H1 (cell line): Measurements from ENCODE around the gene SLCO4A1. TPM values are rescaled to one million over a fixed set of nuclear protein-coding genes. Genes with fewer than 3 reads are reported as not detected.

Experiments
- CTCF ChIA-PET: fragments of 300-600 bp; sonication (Branson Sonifier 250); formaldehyde crosslinking; loops from one replicate; lab custom pipeline; 2021; ENCODE audit not compliant: partially characterized antibody; lab: Charles Lee
- POLR2A ChIA-PET: fragments of 300-600 bp; sonication (Branson Sonifier 250); formaldehyde crosslinking; loops from one replicate; lab custom pipeline; 2021; ENCODE audit warnings: inconsistent platforms; ENCODE audit not compliant: partially characterized antibody; lab: Charles Lee
- DNase-seq, 2 experiments: peaks; one replicate each; pipeline versions ENCODE4 v3.0.0 to v3.0.0-alpha.2; 2010 to 2022; ENCODE audit warnings: low spot score in 2 of 2, low read depth in 1 of 2, mixed read lengths in 1 of 2
- FAIRE-seq: peaks from 2 replicates; lab custom pipeline; 2011; peaks lifted over from hg19 to GRCh38; lab: Jason Lieb, UNC
- H2AFZ ChIP-seq: 2 replicates; pipeline ENCODE4 v1.8.1; 2012; ENCODE audit warnings: low read length, inconsistent platforms
- H2AK5ac ChIP-seq: 2 replicates; pipeline ENCODE4 v1.6.1; 2013; ENCODE audit warnings: low read depth, low read length
- H2BK120ac ChIP-seq: replicated peaks from 2 replicates; pipeline ENCODE3; 2013; ENCODE audit warnings: low read depth, low read length, inconsistent platforms
- H2BK12ac ChIP-seq: 2 replicates; pipeline ENCODE4 v1.6.1; 2013; ENCODE audit warnings: low read depth, low read length
- H2BK15ac ChIP-seq: 2 replicates; pipeline ENCODE4 v1.6.1; 2013; ENCODE audit warnings: low read length
- H2BK20ac ChIP-seq: 2 replicates; pipeline ENCODE4 v1.6.1; 2013; ENCODE audit warnings: low read length
- H2BK5ac ChIP-seq: 2 replicates; pipeline ENCODE4 v1.6.1; 2013; ENCODE audit warnings: low read depth, low read length
- H3K14ac ChIP-seq: 2 replicates; pipeline ENCODE4 v1.6.1; 2013; ENCODE audit warnings: inconsistent platforms; ENCODE audit not compliant: insufficient read length
- H3K18ac ChIP-seq: 2 replicates; pipeline ENCODE4 v1.6.1; 2013; ENCODE audit warnings: low read length; ENCODE audit errors: extremely low read depth
- H3K23ac ChIP-seq: 2 replicates; pipeline ENCODE4 v1.6.1; 2013; ENCODE audit warnings: inconsistent platforms; ENCODE audit not compliant: insufficient read length
- H3K23me2 ChIP-seq: 2 replicates; pipeline ENCODE4 v1.6.1; 2013; ENCODE audit warnings: low read depth, low read length
- H3K27ac ChIP-seq: 2 replicates; pipeline ENCODE4 v1.6.1; 2011; ENCODE audit warnings: low read depth, low read length, inconsistent platforms
- H3K27me3 ChIP-seq, 4 experiments: replicated peaks in 1 of 4; 1 replicate in 1 of 4; 2 replicates in 3 of 4; pipeline versions ENCODE4 v1.6.1 to v1.8.1; 2011 to 2013; ENCODE audit warnings: low read length in 3 of 4, mild to moderate bottlenecking in 3 of 4, inconsistent platforms in 2 of 4, mixed read lengths in 2 of 4, moderate library complexity in 1 of 4; ENCODE audit not compliant: control insufficient read depth in 3 of 4, insufficient read depth in 3 of 4; ENCODE audit errors: extremely low read depth in 1 of 4
- H3K36me3 ChIP-seq, 4 experiments: 2 replicates each; pipeline versions ENCODE4 v1.6.1 to v1.8.1; 2011 to 2013; ENCODE audit warnings: mild to moderate bottlenecking in 4 of 4, low read length in 3 of 4, moderate library complexity in 2 of 4, control low read depth in 1 of 4, inconsistent platforms in 1 of 4; ENCODE audit not compliant: insufficient read depth in 4 of 4, control insufficient read depth in 2 of 4
- H3K4ac ChIP-seq: replicated peaks from 2 replicates; pipeline ENCODE3; 2013; ENCODE audit warnings: low read length, low read depth, mixed read lengths, inconsistent platforms; ENCODE audit not compliant: insufficient read length
- H3K4me1 ChIP-seq, 4 experiments: replicated peaks in 1 of 4; 1 replicate in 1 of 4; 2 replicates in 3 of 4; pipeline versions ENCODE4 v1.6.1 to v1.8.1; 2011 to 2013; ENCODE audit warnings: low read length in 3 of 4, inconsistent platforms in 2 of 4, mixed read lengths in 1 of 4; ENCODE audit not compliant: insufficient read depth in 4 of 4, control insufficient read depth in 3 of 4
- H3K4me2 ChIP-seq, 2 experiments: 2 replicates each; pipeline versions ENCODE4 v1.6.1 to v1.8.1; 2011 to 2013; ENCODE audit warnings: low read depth in 2 of 2, low read length in 2 of 2, control low read depth in 1 of 2, inconsistent platforms in 1 of 2, mild to moderate bottlenecking in 1 of 2; ENCODE audit not compliant: insufficient read depth in 1 of 2
- H3K4me3 ChIP-seq, 4 experiments: fragments of 200-600, 300-600 bp in 1 of 4; sonication (generic), shearing (Covaris generic), sonication (Bioruptor Twin) in 1 of 4; 2 replicates each; pipeline versions ENCODE4 v1.5.1 to v1.8.1; 2011 to 2016; ENCODE audit warnings: low read length in 4 of 4, low read depth in 3 of 4, control low read depth in 2 of 4, inconsistent platforms in 2 of 4, mild to moderate bottlenecking in 2 of 4, mixed read lengths in 1 of 4, moderate library complexity in 1 of 4; ENCODE audit not compliant: insufficient read depth in 2 of 4; ENCODE audit errors: extremely low read depth in 1 of 4
- H3K56ac ChIP-seq: replicated peaks from 2 replicates; pipeline ENCODE3; 2013; ENCODE audit warnings: low read depth, mild to moderate bottlenecking, mixed read lengths, low read length, inconsistent platforms; ENCODE audit not compliant: insufficient read length
- H3K79me1 ChIP-seq: 2 replicates; pipeline ENCODE4 v1.6.1; 2013; ENCODE audit warnings: low read depth, low read length, control low read depth
- H3K79me2 ChIP-seq, 2 experiments: 2 replicates each; pipeline versions ENCODE4 v1.6.1 to v1.8.1; 2012 to 2013; ENCODE audit warnings: low read length in 2 of 2, mild to moderate bottlenecking in 2 of 2, inconsistent platforms in 1 of 2; ENCODE audit not compliant: insufficient read depth in 2 of 2, control insufficient read depth in 1 of 2
- H3K9ac ChIP-seq, 4 experiments: replicated peaks in 1 of 4; 1 replicate in 1 of 4; 2 replicates in 3 of 4; pipeline versions ENCODE4 v1.6.1 to v1.8.1; 2011 to 2013; ENCODE audit warnings: low read depth in 3 of 4, low read length in 3 of 4, control low read depth in 2 of 4, mild to moderate bottlenecking in 2 of 4, moderate library complexity in 2 of 4, inconsistent platforms in 1 of 4; ENCODE audit errors: extremely low read depth in 1 of 4
- H3K9me3 ChIP-seq, 2 experiments: 2 replicates each; pipeline versions ENCODE4 v1.6.1 to v1.8.1; 2012 to 2013; ENCODE audit warnings: mild to moderate bottlenecking in 2 of 2, moderate library complexity in 2 of 2, control low read depth in 1 of 2, inconsistent platforms in 1 of 2, low read depth in 1 of 2, low read length in 1 of 2, mixed read lengths in 1 of 2; ENCODE audit not compliant: insufficient read depth in 2 of 2
- H4K20me1 ChIP-seq, 2 experiments: replicated peaks in 1 of 2; 2 replicates each; pipeline versions ENCODE3 to v1.8.1; 2011 to 2013; ENCODE audit warnings: inconsistent platforms in 2 of 2, low read length in 2 of 2, mild to moderate bottlenecking in 1 of 2; ENCODE audit not compliant: insufficient read depth in 2 of 2, control insufficient read depth in 1 of 2
- H4K5ac ChIP-seq: 2 replicates; pipeline ENCODE4 v1.6.1; 2013; ENCODE audit warnings: low read length, low read depth, mixed read lengths, inconsistent platforms; ENCODE audit not compliant: insufficient read length
- H4K8ac ChIP-seq: 2 replicates; pipeline ENCODE4 v1.8.0; 2013; ENCODE audit warnings: mild to moderate bottlenecking, moderate library complexity, low read length, inconsistent platforms; ENCODE audit not compliant: insufficient read depth; ENCODE audit errors: extremely low read depth
- H4K91ac ChIP-seq: replicated peaks from 2 replicates; pipeline ENCODE3; 2013; ENCODE audit warnings: low read length, mixed read lengths, inconsistent platforms; ENCODE audit not compliant: insufficient read length
- EGR1 ChIP-seq: IDR thresholded peaks from 2 replicates; pipeline ENCODE4 v1.6.1; 2011; ENCODE audit warnings: low read depth, low read length, borderline replicate concordance
- HDAC6 ChIP-seq: IDR thresholded peaks from one replicate; pipeline ENCODE4 v1.7.1; 2012; ENCODE audit warnings: low read depth, mild to moderate bottlenecking, inconsistent platforms, low read length, moderate library complexity
- KDM4A ChIP-seq: IDR thresholded peaks from one replicate; pipeline ENCODE4 v1.7.1; 2012; ENCODE audit warnings: low read depth, mild to moderate bottlenecking, moderate library complexity, low read length, inconsistent platforms; ENCODE audit not compliant: severe bottlenecking
- MAFK ChIP-seq: IDR thresholded peaks from 2 replicates; pipeline ENCODE4 v1.6.1; 2012; ENCODE audit warnings: low read depth, mild to moderate bottlenecking, improper control_type of control experiment, low read length
- NANOG ChIP-seq: IDR thresholded peaks from 2 replicates; pipeline ENCODE4 v1.6.1; 2011; ENCODE audit warnings: low read length, low read depth, mild to moderate bottlenecking, inconsistent platforms; ENCODE audit not compliant: insufficient read depth, poor library complexity, severe bottlenecking
- NRF1 ChIP-seq: IDR thresholded peaks from 2 replicates; pipeline ENCODE4 v1.6.1; 2011; ENCODE audit warnings: mild to moderate bottlenecking, low read depth, low read length, improper control_type of control experiment
- POU5F1 ChIP-seq: IDR thresholded peaks from 2 replicates; pipeline ENCODE4 v1.6.1; 2011; ENCODE audit warnings: low read depth, mild to moderate bottlenecking, low read length, moderate library complexity
- RAD21 ChIP-seq, 2 experiments: IDR thresholded peaks in 1 of 2; conservative IDR thresholded peaks in 1 of 2; 2 replicates each; pipeline ENCODE4 v1.6.1; 2011; ENCODE audit warnings: low read depth in 2 of 2, low read length in 2 of 2, improper control_type of control experiment in 1 of 2, inconsistent platforms in 1 of 2, mild to moderate bottlenecking in 1 of 2, moderate library complexity in 1 of 2
- RNF2 ChIP-seq: fragments of 200-900, 300-1000 bp; sonication (generic); IDR thresholded peaks from 2 replicates; pipeline ENCODE4 v1.7.1; 2016; ENCODE audit warnings: borderline replicate concordance, low read depth, mild to moderate bottlenecking, antibody characterized with exemption, low read length; ENCODE audit not compliant: poor library complexity, severe bottlenecking; ENCODE audit errors: missing control alignments
- SIX5 ChIP-seq: IDR thresholded peaks from 2 replicates; pipeline ENCODE4 v1.6.1; 2011; ENCODE audit warnings: mild to moderate bottlenecking, low read depth, low read length
- SP1 ChIP-seq: IDR thresholded peaks from 2 replicates; pipeline ENCODE4 v1.6.1; 2011; ENCODE audit warnings: low read depth, low read length
- SRF ChIP-seq: IDR thresholded peaks from 2 replicates; pipeline ENCODE4 v1.6.1; 2011; ENCODE audit warnings: mild to moderate bottlenecking, low read depth, low read length, moderate library complexity
- TEAD4 ChIP-seq: IDR thresholded peaks from 2 replicates; pipeline ENCODE4 v1.6.1; 2012; ENCODE audit warnings: low read depth, low read length, inconsistent platforms, mixed read lengths
- WGBS, 2 experiments: shearing (Covaris generic) in 1 of 2; methylation state at CpG; one replicate each; pipeline versions ENCODE4 v1.1.6 to v1.1.7; 2013 to 2015; ENCODE audit warnings: low lambda C conversion rate in 2 of 2, mixed read lengths in 2 of 2, inconsistent platforms in 1 of 2, low coverage in 1 of 2, missing lambda C conversion rate in 1 of 2; ENCODE audit not compliant: insufficient replicate concordance in 2 of 2, insufficient coverage in 1 of 2, insufficient read length in 1 of 2; ENCODE audit errors: extremely low coverage in 1 of 2, missing lambda C conversion rate in 1 of 2; 5-methylcytosine and 5-hydroxymethylcytosine counted together
- polyA plus RNA-seq, 7 experiments: library from polyadenylated mRNA; depleted of rRNA in 3 of 7; stranded (reverse) in 5 of 7; unstranded in 2 of 7; fragments of >200 nt in 5 of 7; fragments of 200-250 nt in 2 of 7; gene quantifications; 1 replicate in 5 of 7; 2 replicates in 1 of 7; 4 replicates in 1 of 7; pipeline versions ENCODE4 v1.2.1 to v1.2.3, GENCODE V29; 2011 to 2013; ENCODE audit warnings: missing spikeins in 2 of 7, mixed read lengths in 2 of 7
- total RNA-seq: library from RNA; stranded (reverse); fragmentation: NEBNext Ultra II Directional; extraction: Animal tissue kit (Norgen Biotek cat#: 25700); gene quantifications from 2 replicates; pipeline ENCODE4 v1.2.1, GENCODE V29; 2021

Gene SLCO4A1
- total and polyA plus RNA-seq, 2 of the 8 experiments (the other 6 are each of a cell fraction or from before 2014, with no cell fraction given) = 10.5 to 18.5 TPM

DNA sequence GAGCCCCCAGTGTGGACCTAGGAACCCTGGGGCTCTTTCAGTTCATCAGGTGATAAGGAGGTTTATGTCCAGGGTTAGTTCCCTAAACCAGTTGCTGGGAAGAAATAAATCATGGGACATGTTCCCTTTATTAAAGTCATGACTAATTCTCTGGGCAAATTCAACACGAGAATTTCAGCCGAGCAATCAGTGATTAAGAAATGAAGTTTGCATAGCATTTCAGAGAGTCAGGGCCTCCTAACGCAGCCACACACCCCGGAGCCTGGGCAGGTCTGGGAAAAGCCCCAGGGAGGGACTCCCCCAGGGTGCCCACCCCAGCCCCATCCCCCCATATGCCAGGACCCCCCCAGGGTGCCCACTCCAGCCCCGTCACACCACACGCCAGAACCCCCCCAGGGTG lies 20.1 kb downstream of the SLCO4A1 start:
- Histone ChIP-seq H2BK5ac (no peak overlapping the region), H4K91ac (no peak overlapping the region), H3K9ac (no peak overlapping the region), H2BK12ac (no peak overlapping the region), H3K27me3 (no peaks in the 10 kb centered on the region; a peak in 1 of 7 replicates), H3K27ac (no peak overlapping the region), H2BK15ac (no peak overlapping the region), H4K8ac (no peak overlapping the region), H3K36me3 (no peaks in the 10 kb centered on the region), H3K56ac (no peak overlapping the region), H2BK20ac (no peak overlapping the region), H3K79me2 (no peaks in the 10 kb centered on the region), H3K4me2 (no peak overlapping the region), H3K79me1 (no peaks in the 10 kb centered on the region; the same call in 1 of the 2 replicates), H3K4ac (no peak overlapping the region), H3K4me1 (no peaks in the 10 kb centered on the region), H3K14ac (no peak overlapping the region), H2AFZ (no peak overlapping the region), H3K23ac (no peak overlapping the region), H4K20me1 (peaks cover 7 to 14% of the 10 kb centered on the region in 2 experiments), H3K4me3 (no peak overlapping the region), H4K5ac (no peak overlapping the region), H3K23me2 (no peaks in the 10 kb centered on the region), H2AK5ac (no peak overlapping the region), H3K9me3 (no peaks in the 10 kb centered on the region), H2BK120ac (no peak overlapping the region), H3K18ac (no peak overlapping the region)
- ChIA-PET CTCF (interaction anchor here (0.7 to 7.0 kb wide), 5 partner anchors 20 to 147 kb away, joined by 3 to 65 read pairs (median 4); partner anchors contain the start of genes NTSR1 and SLCO4A1), POLR2A (no interaction called here)
- 83% methylated on average over 5 of the region's 6 CpGs; no CpG with 5 or more reads in 1 of the 2 experiments for WGBS, 2 experiments
- FAIRE-seq (no peak), DNase-seq (no peak)
- TF ChIP-seq SP1 (no peak), MAFK (no peak), EGR1 (no peak), HDAC6 (no peak), KDM4A (no peak), RAD21 (IDR thresholded peaks at IDR 0.05 in 1 of 2, conservative IDR thresholded peaks at IDR 0.05 in 1 of 2; ENCODE audit: low read depth in 2 of 2, low read length in 2 of 2) (no peak), POU5F1 (no peak), SIX5 (no peak), RNF2 (no peak), NRF1 (no peak), SRF (no peak), TEAD4 (no peak), NANOG (no peak)
